H7 (cell line): ENCODE measurements around the gene PCDH19. TPM values are rescaled to one million over a fixed set of nuclear protein-coding genes. Genes with fewer than 3 reads are reported as not detected.

Experiments
- DNase-seq: peaks from one replicate; pipeline ENCODE4 v3.0.0; 2012
- H3K27me3 ChIP-seq: 2 replicates; pipeline ENCODE4 v1.6.0; 2011; ENCODE audit warnings: mild to moderate bottlenecking, low read length; ENCODE audit not compliant: control insufficient read depth, insufficient read depth
- H3K36me3 ChIP-seq: replicated peaks from 2 replicates; pipeline ENCODE4 v1.5.1; 2011; ENCODE audit warnings: low read length; ENCODE audit not compliant: control insufficient read depth, insufficient read depth
- H3K4me3 ChIP-seq: 2 replicates; pipeline ENCODE4 v1.5.1; 2011; ENCODE audit warnings: low read depth, mild to moderate bottlenecking, control low read depth, low read length, moderate library complexity; ENCODE audit not compliant: insufficient read depth
- total RNA-seq: library from RNA; depleted of rRNA; stranded (reverse); fragments of >200 nt; shearing (Covaris generic); gene quantifications from 2 replicates; pipeline ENCODE4 v1.2.3, GENCODE V29; 2014; rRNA removed

Gene PCDH19
- total RNA-seq, 1 experiment from 2014 or later, result 1.1 TPM

DNA sequence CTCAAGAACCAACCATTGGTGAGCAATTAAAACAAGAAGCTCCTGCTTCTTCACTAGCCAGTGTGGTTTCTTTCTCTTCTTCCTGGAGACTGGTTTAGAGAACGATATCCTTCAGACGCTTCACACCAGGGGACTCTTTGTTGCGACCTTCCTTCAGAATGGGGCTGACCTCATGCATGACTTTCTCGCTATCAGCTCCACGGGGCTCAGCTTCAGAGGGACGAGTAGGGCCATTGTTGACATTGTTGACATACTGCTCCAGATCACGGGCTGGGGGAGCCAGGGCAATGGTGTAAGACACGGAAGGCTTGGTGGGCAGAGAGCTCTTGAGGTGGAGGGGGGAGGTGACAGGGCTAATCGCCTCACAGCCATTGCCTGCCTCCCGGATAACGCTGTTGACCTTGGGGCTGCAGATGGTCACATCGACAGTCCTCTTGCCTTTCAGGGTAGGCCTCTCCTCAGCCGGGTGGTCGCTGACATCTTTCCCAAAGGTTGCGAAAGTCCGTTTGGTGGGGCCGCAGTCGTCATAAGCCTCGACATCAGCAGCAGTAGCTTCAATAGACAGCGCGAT is 113.8 kb downstream of the PCDH19 start:
- Histone ChIP-seq H3K36me3 (no peaks in the 10 kb centered on the region), H3K27me3 (no peaks in the 10 kb centered on the region), H3K4me3 (no peak overlapping the region)
- peak; percentile 14 for DNase-seq

DNA sequence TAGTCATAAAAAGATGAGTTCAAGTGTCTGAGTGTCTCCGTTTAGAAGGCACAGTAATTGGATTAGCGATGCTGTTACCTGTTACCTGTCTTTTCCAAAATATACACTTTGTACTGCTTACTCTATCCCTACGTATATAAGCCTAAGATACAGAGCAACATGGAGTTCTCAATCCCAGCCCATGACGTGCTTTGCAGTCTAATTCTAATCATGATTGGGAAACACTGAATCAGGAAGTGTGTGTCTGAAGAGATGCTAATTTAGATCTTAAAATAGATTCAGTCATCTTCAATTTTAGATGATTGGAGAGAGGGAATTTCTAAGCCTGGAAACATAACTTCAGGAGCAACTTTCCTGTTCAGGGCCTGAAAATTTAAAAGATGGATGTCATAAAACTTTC is 115.1 kb downstream of the PCDH19 start:
- Histone ChIP-seq H3K36me3 (no peaks in the 10 kb centered on the region), H3K4me3 (no peak overlapping the region), H3K27me3 (no peaks in the 10 kb centered on the region)
- DNase-seq, result no peak

DNA sequence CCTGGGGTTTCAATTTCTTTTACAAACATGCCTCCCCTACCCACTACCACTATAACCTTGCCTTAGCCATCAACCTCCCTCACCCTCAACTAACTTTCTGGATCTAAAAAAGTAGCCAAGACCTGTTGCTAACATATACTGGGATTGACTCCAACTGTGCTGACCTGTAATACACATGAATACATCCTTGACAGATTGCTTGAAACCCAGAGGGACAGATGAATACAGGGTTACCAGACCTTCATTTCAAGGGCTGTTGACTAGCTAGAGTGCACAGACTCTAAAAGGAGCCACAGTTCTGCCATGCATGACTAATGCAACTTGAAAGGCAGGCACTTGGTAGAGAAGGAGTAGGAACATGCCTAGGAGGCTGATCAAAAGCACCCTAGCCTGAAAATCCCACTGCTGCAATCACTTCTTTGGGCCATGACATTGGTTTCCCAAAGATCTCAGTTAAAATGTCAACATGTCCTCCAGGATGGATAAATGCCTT is 121.0 kb downstream of the PCDH19 start:
- no peaks in the 10 kb centered on the region for H3K36me3 ChIP-seq
- H3K27me3 ChIP-seq, result no peaks in the 10 kb centered on the region
- H3K4me3 ChIP-seq, result no peak overlapping the region
- DNase-seq, result no peak

DNA sequence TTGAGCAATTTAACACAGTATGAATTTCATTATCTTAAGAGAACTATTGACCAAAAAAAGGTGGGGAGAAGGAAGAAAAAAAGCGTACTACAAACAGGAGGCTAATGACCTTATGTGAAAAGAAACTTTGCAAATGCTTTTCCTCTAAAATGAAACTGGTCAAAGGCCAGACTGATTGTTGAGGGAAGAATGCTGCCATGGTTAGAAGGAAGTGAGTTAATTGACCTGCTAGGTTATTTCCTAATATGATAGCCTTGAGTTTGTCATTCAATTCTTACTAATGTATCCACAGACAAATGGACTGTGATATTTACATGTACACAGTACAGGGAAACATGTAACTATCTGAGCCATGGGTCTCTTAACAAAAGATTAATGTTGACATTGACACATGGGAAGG is 132.8 kb downstream of the PCDH19 start:
- no peak for DNase-seq
- Histone ChIP-seq H3K4me3 (no peak overlapping the region), H3K36me3 (no peaks in the 10 kb centered on the region), H3K27me3 (no peaks in the 10 kb centered on the region)

DNA sequence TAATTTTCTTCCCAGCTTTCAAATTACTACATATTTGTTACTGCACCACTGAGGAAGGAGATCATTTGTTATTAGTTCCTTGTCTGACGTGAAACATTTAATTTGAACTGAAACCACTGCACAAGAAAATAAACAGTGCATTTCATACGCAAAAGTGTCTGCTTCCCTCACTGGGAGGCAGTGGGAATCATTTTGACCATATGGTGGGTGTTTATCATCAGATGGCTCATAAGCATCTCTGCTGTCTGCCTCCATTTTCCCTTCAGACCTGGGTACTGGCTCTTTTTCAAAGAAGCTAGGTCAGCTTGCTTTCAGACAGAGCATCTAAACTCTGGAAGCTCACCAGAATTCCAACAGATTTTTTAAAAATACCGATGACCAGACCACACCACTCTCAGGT is 135.2 kb downstream of the PCDH19 start:
- Histone ChIP-seq H3K36me3 (no peaks in the 10 kb centered on the region), H3K4me3 (no peak overlapping the region), H3K27me3 (no peaks in the 10 kb centered on the region)
- no peak for DNase-seq

DNA sequence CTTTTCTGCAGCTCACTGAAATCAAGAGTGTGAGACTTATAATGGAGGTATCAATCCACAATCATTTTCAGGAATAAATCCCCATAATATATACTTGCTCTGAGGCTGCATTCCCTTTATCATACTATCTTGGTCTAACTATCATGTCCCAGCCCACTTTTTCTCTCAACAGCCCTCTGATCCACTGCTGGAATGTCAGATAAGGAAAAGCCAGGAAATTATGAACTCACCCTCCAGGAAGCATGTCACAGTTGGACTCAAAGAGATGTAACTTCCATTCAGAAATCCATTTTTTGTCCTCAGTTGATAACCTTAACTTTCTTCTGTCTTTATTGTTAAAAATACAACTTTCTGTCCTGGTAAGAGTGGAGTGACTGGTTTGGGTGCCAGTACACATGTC is 144.9 kb downstream of the PCDH19 start:
- H3K36me3 ChIP-seq, result no peaks in the 10 kb centered on the region
- H3K27me3 ChIP-seq, result no peaks in the 10 kb centered on the region
- no peak for DNase-seq
- H3K4me3 ChIP-seq, result no peak overlapping the region

DNA sequence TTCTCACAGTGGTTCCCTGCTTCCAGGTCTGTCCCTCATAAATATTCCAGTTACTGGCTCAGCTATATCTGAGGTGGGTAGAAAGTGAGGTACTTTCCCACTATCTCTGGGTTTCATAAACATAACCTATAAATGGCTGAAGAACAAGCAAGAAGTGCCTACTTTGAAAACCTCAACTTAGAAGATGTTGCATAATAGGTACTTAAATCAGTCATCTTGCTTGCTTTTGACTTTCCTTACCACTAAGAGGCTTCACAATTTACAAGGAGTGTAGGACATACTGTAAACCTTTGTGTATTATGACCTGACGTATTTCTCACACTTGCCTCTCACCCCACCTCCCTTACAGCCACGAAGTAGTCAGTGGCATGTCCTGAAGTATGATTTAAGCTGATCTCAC is 145.9 kb downstream of the PCDH19 start:
- H3K4me3 ChIP-seq, result no peak overlapping the region
- no peaks in the 10 kb centered on the region for H3K36me3 ChIP-seq
- no peak for DNase-seq
- H3K27me3 ChIP-seq, result no peaks in the 10 kb centered on the region

DNA sequence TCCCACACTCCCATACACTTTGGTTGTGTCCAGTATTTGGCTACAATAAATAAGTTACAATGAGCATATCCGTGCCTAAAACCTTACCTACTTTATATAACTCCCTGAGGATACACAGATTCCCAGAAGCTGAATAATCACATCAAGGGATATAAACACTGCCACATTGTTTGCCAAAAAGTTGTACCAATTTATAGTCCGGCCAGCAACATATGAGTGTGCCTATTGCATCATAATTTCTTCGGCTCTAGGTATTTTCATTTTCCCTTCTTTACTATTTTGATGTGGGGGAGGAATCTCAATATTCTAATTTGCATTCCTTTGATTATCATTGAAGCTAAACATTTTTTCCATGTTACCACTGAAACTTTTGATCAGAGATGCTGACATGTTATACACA is 146.4 kb downstream of the PCDH19 start:
- Histone ChIP-seq H3K27me3 (no peaks in the 10 kb centered on the region), H3K36me3 (no peaks in the 10 kb centered on the region), H3K4me3 (no peak overlapping the region)
- no peak for DNase-seq

DNA sequence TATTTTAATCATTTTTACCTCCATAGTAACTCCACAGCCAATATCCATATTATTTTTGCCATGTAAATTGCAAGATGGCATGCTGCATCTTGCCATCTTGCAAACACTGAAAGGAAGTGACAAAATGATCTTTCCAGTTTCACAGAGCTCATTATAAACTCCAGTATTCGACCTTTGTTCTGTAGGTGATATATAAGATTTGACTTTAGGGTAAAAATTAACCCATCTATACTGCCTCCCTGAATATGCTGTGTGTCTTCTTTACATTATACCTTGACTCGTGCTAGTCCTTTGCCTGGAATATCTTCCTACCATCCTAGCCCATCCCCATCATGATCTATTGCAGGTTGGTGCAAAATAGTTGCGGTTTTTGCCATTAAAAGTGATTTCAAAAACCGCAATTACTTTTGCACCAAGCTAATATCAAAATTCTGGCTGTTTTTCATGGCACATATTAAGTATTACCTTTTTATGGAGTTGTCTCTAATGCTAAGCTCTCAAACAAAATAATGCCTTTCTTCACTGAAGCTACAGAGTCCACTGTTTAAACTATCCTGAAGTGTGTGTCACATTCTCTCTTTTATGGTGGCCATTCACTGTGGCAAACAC is 161.1 kb downstream of the PCDH19 start:
- no peaks in the 10 kb centered on the region for H3K27me3 ChIP-seq
- DNase-seq, result no peak
- no peaks in the 10 kb centered on the region for H3K36me3 ChIP-seq
- no peak overlapping the region for H3K4me3 ChIP-seq

DNA sequence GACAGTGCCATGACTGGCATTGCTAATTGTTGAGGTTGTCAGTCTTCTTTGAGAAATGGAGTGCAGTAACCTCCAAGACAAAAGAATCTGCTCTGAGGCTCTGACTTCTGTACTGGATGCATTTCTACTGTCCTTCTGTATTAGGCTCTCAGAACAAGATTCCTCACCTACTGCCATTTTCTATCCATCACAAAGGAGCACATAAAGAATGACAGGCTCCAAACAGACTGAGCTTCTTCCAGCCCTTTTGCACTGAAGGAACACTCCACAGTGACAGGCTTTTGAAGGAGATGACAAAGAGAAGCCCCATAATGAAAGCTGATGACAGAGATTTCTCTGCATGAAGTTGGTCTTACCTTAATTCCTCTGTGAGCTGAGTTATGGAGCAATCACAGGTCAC is 162.2 kb downstream of the PCDH19 start:
- no peak for DNase-seq
- Histone ChIP-seq H3K36me3 (no peaks in the 10 kb centered on the region), H3K4me3 (no peak overlapping the region), H3K27me3 (no peaks in the 10 kb centered on the region)

DNA sequence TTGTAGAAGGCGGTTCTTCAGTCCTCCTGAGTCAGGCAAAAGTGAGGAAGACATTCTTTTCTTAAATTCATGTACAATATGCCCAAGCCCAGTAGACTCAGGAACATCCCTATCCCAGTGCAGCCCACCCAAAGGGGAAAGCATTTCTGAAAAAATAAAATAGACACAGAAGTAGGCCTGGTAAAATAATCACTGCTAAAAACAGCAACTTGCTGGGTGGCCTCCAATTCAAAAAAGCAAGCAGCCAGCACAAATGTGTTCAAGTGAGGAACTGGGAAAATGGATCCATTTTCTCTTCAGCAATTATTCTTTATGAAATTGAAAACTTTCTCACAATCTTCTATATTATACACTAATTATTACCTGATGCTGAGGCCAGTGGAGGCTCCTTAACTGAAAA is 165.4 kb downstream of the PCDH19 start:
- DNase-seq, result no peak
- no peak overlapping the region for H3K4me3 ChIP-seq
- no peaks in the 10 kb centered on the region for H3K36me3 ChIP-seq
- H3K27me3 ChIP-seq, result no peaks in the 10 kb centered on the region

Other genes with a start within 250 kb of the PCDH19 start
- 24.2 and 30.0 TPM in 2 replicates for gene TNMD, start 174.7 kb upstream of the PCDH19 start, total RNA-seq
- gene TSPAN6, start 226.5 kb upstream of the PCDH19 start, total RNA-seq, result 103 and 138 TPM in 2 replicates
- 1.3 and 2.0 TPM in 2 replicates for gene SRPX2, start 233.9 kb upstream of the PCDH19 start, total RNA-seq